NCI-H460 (cell line): ENCODE measurements around the gene SRD5A1. TPM values are rescaled to one million over a fixed set of nuclear protein-coding genes. Genes with fewer than 3 reads are reported as not detected.

ENCODE experiments used
- DNase-seq: peaks from one replicate; pipeline ENCODE4 v3.0.0-alpha.2; 2016; ENCODE audit warnings: low read depth; ENCODE audit errors: extremely low read depth
- polyA plus RNA-seq: library from polyadenylated mRNA; depleted of rRNA; stranded (reverse); fragments of >200 nt; gene quantifications from 2 replicates; pipeline ENCODE4 v1.2.3, GENCODE V29; 2014; cell fraction: nucleus; rRNA removed
- total RNA-seq: library from RNA; depleted of rRNA; stranded (reverse); fragments of >200 nt; shearing (Covaris generic); gene quantifications from 2 replicates; pipeline ENCODE4 v1.2.3, GENCODE V29; 2014; rRNA removed

Gene SRD5A1
- 21.4 and 21.6 TPM in 2 replicates for total RNA-seq
- 42.6 and 48.4 TPM in 2 replicates for polyA plus RNA-seq

- DNase-seq, result peak; percentile 82
Measured at GRCh38 chr5:6632888-6633468, at the start of gene SRD5A1, which contains the start of gene NSUN2. Gene SRD5A1 (plus strand): TSS chr5:6633440. CDS start chr5:6633577, 137 bp downstream. Gene NSUN2 (minus strand): TSS chr5:6633044. CDS start chr5:6632979, 65 bp downstream.

GRCh38 chr5:6584101-6584645 is 49.1 kb upstream of the SRD5A1 start:
- no peak for DNase-seq

GRCh38 chr5:6584727-6585126 is 48.5 kb upstream of the SRD5A1 start:
- DNase-seq, result no peak

GRCh38 chr5:6585168-6585567 is 48.1 kb upstream of the SRD5A1 start:
- DNase-seq, result no peak

GRCh38 chr5:6585939-6586646 is 47.1 kb upstream of the SRD5A1 start:
- no peak for DNase-seq

GRCh38 chr5:6586647-6587042 is 46.6 kb upstream of the SRD5A1 start:
- DNase-seq, result no peak

- no peak for DNase-seq
Measured at GRCh38 chr5:6587171-6587570, 46.1 kb upstream of the SRD5A1 start.

- DNase-seq, result no peak
Measured at GRCh38 chr5:6590581-6590980, 42.7 kb upstream of the SRD5A1 start.

GRCh38 chr5:6591671-6592288 is 41.5 kb upstream of the SRD5A1 start:
- no peak for DNase-seq

GRCh38 chr5:6592601-6593000 is 40.6 kb upstream of the SRD5A1 start:
- no peak for DNase-seq

- DNase-seq, result no peak
Measured at GRCh38 chr5:6593148-6594016, 39.9 kb upstream of the SRD5A1 start.

- DNase-seq, result no peak
Measured at GRCh38 chr5:6594066-6594465, 39.2 kb upstream of the SRD5A1 start.

GRCh38 chr5:6595405-6595804 is 37.8 kb upstream of the SRD5A1 start:
- DNase-seq, result no peak

GRCh38 chr5:6596388-6596787 is 36.9 kb upstream of the SRD5A1 start:
- DNase-seq, result no peak

GRCh38 chr5:6597557-6597956 is 35.7 kb upstream of the SRD5A1 start:
- DNase-seq, result no peak

- DNase-seq, result no peak
Measured at GRCh38 chr5:6598351-6598900, 34.8 kb upstream of the SRD5A1 start.

GRCh38 chr5:6599739-6600138 is 33.5 kb upstream of the SRD5A1 start:
- DNase-seq, result no peak

- no peak for DNase-seq
Measured at GRCh38 chr5:6601271-6601670, 32.0 kb upstream of the SRD5A1 start.

GRCh38 chr5:6601816-6602215 is 31.4 kb upstream of the SRD5A1 start:
- no peak for DNase-seq

- no peak for DNase-seq
Measured at GRCh38 chr5:6602441-6602840, 30.8 kb upstream of the SRD5A1 start.
